Trophoblast cell (in vitro differentiated cells and primary cell): ENCODE measurements around the gene CALHM1.

Source experiments
- DNase-seq, 2 donors: peaks; one replicate each; pipeline ENCODE4 v3.0.0-alpha.2; 2016
- H2AFZ ChIP-seq: 2 replicates; pipeline ENCODE4 v1.6.1; 2013; ENCODE audit warnings: low read length, moderate library complexity, mild to moderate bottlenecking; ENCODE audit not compliant: insufficient read depth, poor library complexity
- H2AK5ac ChIP-seq: 2 replicates; pipeline ENCODE4 v1.6.1; 2013; ENCODE audit warnings: mild to moderate bottlenecking, low read length
- H2BK120ac ChIP-seq: 2 replicates; pipeline ENCODE4 v1.6.1; 2013; ENCODE audit warnings: low read length, mild to moderate bottlenecking, moderate library complexity; ENCODE audit not compliant: insufficient read depth, poor library complexity
- H2BK12ac ChIP-seq: 2 replicates; pipeline ENCODE4 v1.6.1; 2013; ENCODE audit warnings: mild to moderate bottlenecking, low read length, moderate library complexity
- H2BK5ac ChIP-seq: 2 replicates; pipeline ENCODE4 v1.6.1; 2013; ENCODE audit warnings: low read length, low read depth, moderate library complexity, mild to moderate bottlenecking; ENCODE audit not compliant: poor library complexity
- H3K14ac ChIP-seq: 2 replicates; pipeline ENCODE4 v1.6.1; 2013; ENCODE audit warnings: mild to moderate bottlenecking, low read length
- H3K18ac ChIP-seq: 2 replicates; pipeline ENCODE4 v1.6.1; 2013; ENCODE audit warnings: mild to moderate bottlenecking, low read length
- H3K23ac ChIP-seq: 2 replicates; pipeline ENCODE4 v1.6.1; 2013; ENCODE audit warnings: low read length
- H3K27ac ChIP-seq: 2 replicates; pipeline ENCODE4 v1.5.1; 2013; ENCODE audit warnings: low read depth, mild to moderate bottlenecking, inconsistent platforms, low read length, moderate library complexity
- H3K27me3 ChIP-seq: 2 replicates; pipeline ENCODE4 v1.6.1; 2013; ENCODE audit warnings: inconsistent platforms, mild to moderate bottlenecking, low read length, moderate library complexity; ENCODE audit not compliant: insufficient read depth
- H3K36me3 ChIP-seq, 2 experiments: 1 replicate in 1 of 2; 2 replicates in 1 of 2; pipeline ENCODE4 v1.6.1; 2013; ENCODE audit warnings: low read length in 2 of 2, mild to moderate bottlenecking in 2 of 2, moderate library complexity in 1 of 2; ENCODE audit not compliant: insufficient read depth in 2 of 2, control insufficient read depth in 1 of 2
- H3K4ac ChIP-seq: 2 replicates; pipeline ENCODE4 v1.6.1; 2013; ENCODE audit warnings: low read depth, mild to moderate bottlenecking, low read length, moderate library complexity
- H3K4me1 ChIP-seq, 2 experiments: 1 replicate in 1 of 2; 2 replicates in 1 of 2; pipeline ENCODE4 v1.6.1; 2013; ENCODE audit warnings: low read length in 2 of 2, mild to moderate bottlenecking in 2 of 2, moderate library complexity in 1 of 2; ENCODE audit not compliant: insufficient read depth in 2 of 2, control insufficient read depth in 1 of 2
- H3K4me2 ChIP-seq: 2 replicates; pipeline ENCODE4 v1.6.1; 2013; ENCODE audit warnings: inconsistent platforms, mild to moderate bottlenecking, low read length, moderate library complexity
- H3K4me3 ChIP-seq: 2 replicates; pipeline ENCODE4 v1.5.1; 2013; ENCODE audit warnings: mild to moderate bottlenecking, low read depth, low read length, inconsistent platforms
- H3K79me1 ChIP-seq: one replicate; pipeline ENCODE4 v1.6.1; 2013; ENCODE audit warnings: low read length
- H3K79me2 ChIP-seq: 2 replicates; pipeline ENCODE4 v1.6.1; 2013; ENCODE audit warnings: low read length, mild to moderate bottlenecking; ENCODE audit not compliant: control insufficient read depth, insufficient read depth, poor library complexity
- H3K9ac ChIP-seq: 2 replicates; pipeline ENCODE4 v1.6.1; 2013; ENCODE audit warnings: mild to moderate bottlenecking, low read length
- H3K9me3 ChIP-seq: 2 replicates; pipeline ENCODE4 v1.6.1; 2013; ENCODE audit warnings: low read depth, mild to moderate bottlenecking, control low read depth, inconsistent platforms, low read length; ENCODE audit not compliant: insufficient read depth
- H4K12ac ChIP-seq: 2 replicates; pipeline ENCODE4 v1.6.1; 2013; ENCODE audit warnings: low read depth, mild to moderate bottlenecking, low read length, moderate library complexity
- H4K8ac ChIP-seq: 2 replicates; pipeline ENCODE4 v1.6.1; 2013; ENCODE audit warnings: low read depth, mild to moderate bottlenecking, low read length, moderate library complexity
- H4K91ac ChIP-seq: one replicate; pipeline ENCODE4 v1.6.1; 2013; ENCODE audit warnings: low read depth, mild to moderate bottlenecking, low read length, moderate library complexity
- WGBS: extraction: QIAGEN DNeasy Blood & Tissue Kit; methylation state at CpG from one replicate; pipeline ENCODE4 v1.1.7; 2013; ENCODE audit warnings: missing lambda C conversion rate; ENCODE audit not compliant: insufficient read length, insufficient coverage; ENCODE audit errors: extremely low coverage; 5-methylcytosine and 5-hydroxymethylcytosine counted together

CALHM1 gene

GRCh38 chr10:103475437-103475836, 16.7 kb upstream of the CALHM1 start:
- H4K91ac ChIP-seq, result no peak overlapping the region
- DNase-seq, result no peak
- H3K4me2 ChIP-seq, result no peak overlapping the region
- no peak overlapping the region for H2BK120ac ChIP-seq
- no peaks in the 10 kb centered on the region for H3K9me3 ChIP-seq
- H3K14ac ChIP-seq, result no peak overlapping the region
- H3K9ac ChIP-seq, result no peak overlapping the region
- no peaks in the 10 kb centered on the region for H3K36me3 ChIP-seq
- WGBS, result no CpG with 5 or more reads among the region's 4 CpGs
- no peak overlapping the region for H2AFZ ChIP-seq
- H3K4ac ChIP-seq, result no peak overlapping the region
- H3K4me1 ChIP-seq, result peaks cover 2 to 3% of the 10 kb centered on the region in 2 experiments
- H3K4me3 ChIP-seq, result peak overlapping the region; percentile 43
- H3K79me2 ChIP-seq, result no peaks in the 10 kb centered on the region
- H4K8ac ChIP-seq, result no peak overlapping the region
- H3K23ac ChIP-seq, result no peak overlapping the region
- H3K79me1 ChIP-seq, result no peaks in the 10 kb centered on the region
- no peak overlapping the region for H3K27ac ChIP-seq
- H4K12ac ChIP-seq, result no peak overlapping the region
- no peak overlapping the region for H2AK5ac ChIP-seq
- no peak overlapping the region for H2BK12ac ChIP-seq
- H3K18ac ChIP-seq, result no peak overlapping the region
- no peaks in the 10 kb centered on the region for H3K27me3 ChIP-seq
- H2BK5ac ChIP-seq, result no peak overlapping the region

GRCh38 chr10:103474077-103474476, 15.4 kb upstream of the CALHM1 start:
- Histone ChIP-seq H3K27ac (no peak overlapping the region), H4K12ac (no peak overlapping the region), H3K4me1 (peaks cover 1 to 2% of the 10 kb centered on the region in 2 experiments), H3K23ac (no peak overlapping the region), H4K8ac (no peak overlapping the region), H3K9me3 (no peaks in the 10 kb centered on the region), H3K79me2 (no peaks in the 10 kb centered on the region), H3K18ac (no peak overlapping the region), H2BK5ac (no peak overlapping the region), H3K36me3 (no peaks in the 10 kb centered on the region), H3K27me3 (no peaks in the 10 kb centered on the region), H4K91ac (no peak overlapping the region), H3K4ac (no peak overlapping the region), H3K4me3 (no peak overlapping the region), H2AK5ac (no peak overlapping the region), H2AFZ (no peak overlapping the region), H2BK120ac (no peak overlapping the region), H2BK12ac (no peak overlapping the region), H3K14ac (no peak overlapping the region), H3K79me1 (no peaks in the 10 kb centered on the region), H3K9ac (no peak overlapping the region), H3K4me2 (no peak overlapping the region)
- DNase-seq, result no peak
- WGBS, result 100% methylated on average over 3 of the region's 3 CpGs

- no peak overlapping the region for H2AFZ ChIP-seq
- no peak overlapping the region for H2BK120ac ChIP-seq
- H3K9me3 ChIP-seq, result peaks cover under 1% of the 10 kb centered on the region
- no peaks in the 10 kb centered on the region for H3K4me1 ChIP-seq
- no peak overlapping the region for H4K12ac ChIP-seq
- no peak overlapping the region for H2BK12ac ChIP-seq
- no peaks in the 10 kb centered on the region for H3K36me3 ChIP-seq
- no CpG with 5 or more reads among the region's 32 CpGs for WGBS
- no peaks in the 10 kb centered on the region for H3K79me2 ChIP-seq
- H3K23ac ChIP-seq, result no peak overlapping the region
- H4K8ac ChIP-seq, result no peak overlapping the region
- H3K4me2 ChIP-seq, result no peak overlapping the region
- H4K91ac ChIP-seq, result no peak overlapping the region
- no peak overlapping the region for H2BK5ac ChIP-seq
- H3K14ac ChIP-seq, result no peak overlapping the region
- H2AK5ac ChIP-seq, result no peak overlapping the region
- no peak overlapping the region for H3K27ac ChIP-seq
- no peak overlapping the region for H3K4me3 ChIP-seq
- no peak overlapping the region for H3K4ac ChIP-seq
- peak; percentile 61 to 73 for DNase-seq
- H3K18ac ChIP-seq, result no peak overlapping the region
- H3K79me1 ChIP-seq, result no peaks in the 10 kb centered on the region
- H3K27me3 ChIP-seq, result no peaks in the 10 kb centered on the region
- no peak overlapping the region for H3K9ac ChIP-seq
Measured at GRCh38 chr10:103473261-103473671, 14.6 kb upstream of the CALHM1 start.

- no peak overlapping the region for H3K4ac ChIP-seq
- no peak overlapping the region for H4K91ac ChIP-seq
- H3K27me3 ChIP-seq, result no peaks in the 10 kb centered on the region
- no peak overlapping the region for H4K8ac ChIP-seq
- H3K9ac ChIP-seq, result no peak overlapping the region
- no peak for DNase-seq
- H2AK5ac ChIP-seq, result no peak overlapping the region
- H3K36me3 ChIP-seq, result no peaks in the 10 kb centered on the region
- H2BK12ac ChIP-seq, result no peak overlapping the region
- no peak overlapping the region for H2BK120ac ChIP-seq
- no peak overlapping the region for H3K4me2 ChIP-seq
- no peaks in the 10 kb centered on the region for H3K79me2 ChIP-seq
- H3K18ac ChIP-seq, result no peak overlapping the region
- H2BK5ac ChIP-seq, result no peak overlapping the region
- no peak overlapping the region for H3K14ac ChIP-seq
- no peak overlapping the region for H2AFZ ChIP-seq
- H3K23ac ChIP-seq, result peak overlapping the region; percentile 55
- H3K79me1 ChIP-seq, result no peaks in the 10 kb centered on the region
- H3K4me3 ChIP-seq, result no peak overlapping the region
- H3K27ac ChIP-seq, result no peak overlapping the region
- WGBS, result no CpG with 5 or more reads among the region's 2 CpGs
- H3K9me3 ChIP-seq, result peaks cover 2% of the 10 kb centered on the region
- no peak overlapping the region for H4K12ac ChIP-seq
- no peaks in the 10 kb centered on the region for H3K4me1 ChIP-seq
Measured at GRCh38 chr10:103472005-103472404, 13.3 kb upstream of the CALHM1 start.
